Neural cell (in vitro differentiated cells): ENCODE measurements around the gene ERICH6B.

Experiments
- CTCF ChIP-seq: fragments of 450-650 bp; IDR thresholded peaks from 2 replicates; pipeline ENCODE4 v1.5.1; 2014; ENCODE audit warnings: antibody characterized with exemption, mild to moderate bottlenecking, moderate library complexity; ENCODE audit not compliant: poor library complexity, severe bottlenecking
- EP300 ChIP-seq: fragments of 450-650 bp; conservative IDR thresholded peaks from 2 replicates; pipeline ENCODE4 v1.6.1; 2014; ENCODE audit warnings: antibody characterized with exemption, mild to moderate bottlenecking, moderate library complexity; ENCODE audit not compliant: poor library complexity, severe bottlenecking
- EZH2 ChIP-seq: fragments of 200-600, 300-800 bp; shearing (Covaris generic), sonication (generic); IDR thresholded peaks from 2 replicates; pipeline ENCODE4 v1.6.1; 2014; ENCODE audit warnings: antibody characterized with exemption, low read length, borderline replicate concordance, mild to moderate bottlenecking; ENCODE audit not compliant: insufficient read depth, poor library complexity, severe bottlenecking
- MXI1 ChIP-seq: fragments of 450-650 bp; conservative IDR thresholded peaks from 2 replicates; pipeline ENCODE4 v1.6.1; 2014; ENCODE audit warnings: antibody characterized with exemption, mild to moderate bottlenecking; ENCODE audit not compliant: poor library complexity, severe bottlenecking
- POLR2AphosphoS5 ChIP-seq: IDR thresholded peaks from 2 replicates; pipeline ENCODE4 v1.6.1; 2012
- RAD21 ChIP-seq: fragments of 450-650 bp; conservative IDR thresholded peaks from 2 replicates; pipeline ENCODE4 v1.6.1; 2014; ENCODE audit warnings: antibody characterized with exemption, mild to moderate bottlenecking, moderate library complexity
- REST ChIP-seq: IDR thresholded peaks from 2 replicates; pipeline ENCODE4 v1.6.1; 2012; ENCODE audit warnings: borderline replicate concordance
- SMC3 ChIP-seq: fragments of 450-650 bp; conservative IDR thresholded peaks from 2 replicates; pipeline ENCODE4 v1.6.1; 2014; ENCODE audit warnings: antibody characterized with exemption, mild to moderate bottlenecking, moderate library complexity; ENCODE audit not compliant: poor library complexity
- TAF1 ChIP-seq: IDR thresholded peaks from 2 replicates; pipeline ENCODE4 v1.6.1; 2012; ENCODE audit warnings: low read depth

- TF ChIP-seq CTCF (no peak), RAD21 (no peak), POLR2AphosphoS5 (no peak), MXI1 (no peak), EZH2 (no peak), EP300 (no peak), TAF1 (no peak), REST (no peak), SMC3 (no peak)
Measured at GRCh38 chr13:45587897-45588296, 27.6 kb downstream of the ERICH6B start.
